Measurements from ENCODE around the gene CDKN2B-AS1.
"Not testable (repeated sequence)": the region's sequence is repeated elsewhere in the genome, so short reads cannot be mapped to it uniquely, and the experiment has no call there.

CDKN2B-AS1 gene

GRCh38 chr9:21994556-21995005 lies at the start of gene CDKN2B-AS1:
TSS of gene CDKN2B-AS1 (plus strand) at chr9:21994791.
- DNase-seq = no peak

- no peak for DNase-seq
These were observed 49.0 kb upstream of the CDKN2B-AS1 start for GRCh38 chr9:21945606-21946005.

GRCh38 chr9:21958833-21959232 lies 35.8 kb upstream of the CDKN2B-AS1 start:
- no peak for DNase-seq

- DNase-seq = not testable (repeated sequence)
These were observed 35.3 kb upstream of the CDKN2B-AS1 start for GRCh38 chr9:21959268-21959667.

GRCh38 chr9:21961569-21961968 lies 33.0 kb upstream of the CDKN2B-AS1 start:
- DNase-seq = no peak

- DNase-seq = peak; percentile 68
These were observed 29.6 kb upstream of the CDKN2B-AS1 start for GRCh38 chr9:21964925-21965385.

GRCh38 chr9:21965401-21965951 lies 29.1 kb upstream of the CDKN2B-AS1 start:
- DNase-seq = peak; percentile 73

- no peak for DNase-seq
These were observed 28.3 kb upstream of the CDKN2B-AS1 start for GRCh38 chr9:21966140-21966851.

GRCh38 chr9:21967169-21967568 lies 27.4 kb upstream of the CDKN2B-AS1 start:
- no peak for DNase-seq

- DNase-seq = peak; percentile 35
These were observed 26.9 kb upstream of the CDKN2B-AS1 start for GRCh38 chr9:21967702-21968101.

- DNase-seq = no peak
These were observed 26.1 kb upstream of the CDKN2B-AS1 start for GRCh38 chr9:21968331-21969010.

- DNase-seq = no peak
These were observed 25.3 kb upstream of the CDKN2B-AS1 start for GRCh38 chr9:21969011-21969940.

- DNase-seq = peak; percentile 43
These were observed 24.4 kb upstream of the CDKN2B-AS1 start for GRCh38 chr9:21969951-21970799.

- DNase-seq = peak; percentile 56
These were observed 23.6 kb upstream of the CDKN2B-AS1 start for GRCh38 chr9:21970800-21971640.

GRCh38 chr9:21972361-21972760 lies 22.2 kb upstream of the CDKN2B-AS1 start:
- no peak for DNase-seq

GRCh38 chr9:21974343-21974721 lies 20.3 kb upstream of the CDKN2B-AS1 start:
- no peak for DNase-seq

GRCh38 chr9:21974722-21975409 lies 19.7 kb upstream of the CDKN2B-AS1 start:
- peak; percentile 61 for DNase-seq

GRCh38 chr9:21976334-21976875 lies 18.2 kb upstream of the CDKN2B-AS1 start:
- DNase-seq = no peak

- DNase-seq = no peak
These were observed 12.2 kb upstream of the CDKN2B-AS1 start for GRCh38 chr9:21982391-21982790.

Measured in inflammatory macrophage treated with lipopolysaccharide for 4 hours (primary cell).